ENCODE results near the gene SH2D7.
A peak's percentile ranks its signal among the peaks of the same experiment; 100 is the strongest.

The SH2D7 gene

DNA sequence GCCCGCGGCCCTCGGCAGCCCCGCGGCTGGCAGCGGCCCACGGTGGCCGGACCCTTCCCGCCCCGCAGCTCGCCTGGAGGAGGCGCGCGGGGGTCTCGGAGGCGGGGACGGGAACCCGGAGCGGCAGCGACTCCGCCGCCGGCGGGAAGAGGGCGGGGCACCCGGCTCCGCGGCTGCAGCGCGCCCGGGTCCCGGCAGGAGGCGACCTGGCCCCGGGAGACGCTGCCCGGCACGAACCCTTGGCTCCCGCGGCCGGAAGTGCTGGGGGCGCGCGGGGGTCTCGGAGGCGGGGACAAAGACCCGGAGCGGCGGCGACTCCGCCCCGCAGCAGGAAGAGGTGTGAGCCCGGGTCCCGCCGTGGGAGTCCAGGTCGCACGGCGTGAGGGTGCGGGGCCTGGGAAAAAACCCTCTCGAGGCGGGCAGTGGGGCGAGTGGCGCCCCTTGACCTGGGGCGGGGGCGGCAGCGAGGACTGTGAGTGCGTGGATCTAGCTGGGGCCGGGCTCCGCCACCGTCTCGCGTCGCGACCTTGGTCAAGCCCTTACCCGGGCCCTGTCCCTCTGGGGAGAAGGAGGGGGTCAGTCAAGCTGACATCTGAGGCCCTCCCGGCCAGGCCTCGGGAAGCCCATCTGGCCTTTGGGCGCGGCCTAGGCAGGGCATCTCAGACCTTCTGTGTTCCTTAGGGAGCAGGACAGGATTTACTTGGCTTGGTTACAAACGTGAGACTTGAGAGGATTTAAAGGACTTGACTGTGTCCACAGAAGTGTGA is 39.1 kb downstream of the SH2D7 start, which contains the start of gene CIB2:
Gene CIB2, minus strand, starts transcription at position 151 of the 767 bp plus-strand sequence. CDS start 230 bp downstream, outside the sequence.
- TF ChIP-seq, protein P1, sequence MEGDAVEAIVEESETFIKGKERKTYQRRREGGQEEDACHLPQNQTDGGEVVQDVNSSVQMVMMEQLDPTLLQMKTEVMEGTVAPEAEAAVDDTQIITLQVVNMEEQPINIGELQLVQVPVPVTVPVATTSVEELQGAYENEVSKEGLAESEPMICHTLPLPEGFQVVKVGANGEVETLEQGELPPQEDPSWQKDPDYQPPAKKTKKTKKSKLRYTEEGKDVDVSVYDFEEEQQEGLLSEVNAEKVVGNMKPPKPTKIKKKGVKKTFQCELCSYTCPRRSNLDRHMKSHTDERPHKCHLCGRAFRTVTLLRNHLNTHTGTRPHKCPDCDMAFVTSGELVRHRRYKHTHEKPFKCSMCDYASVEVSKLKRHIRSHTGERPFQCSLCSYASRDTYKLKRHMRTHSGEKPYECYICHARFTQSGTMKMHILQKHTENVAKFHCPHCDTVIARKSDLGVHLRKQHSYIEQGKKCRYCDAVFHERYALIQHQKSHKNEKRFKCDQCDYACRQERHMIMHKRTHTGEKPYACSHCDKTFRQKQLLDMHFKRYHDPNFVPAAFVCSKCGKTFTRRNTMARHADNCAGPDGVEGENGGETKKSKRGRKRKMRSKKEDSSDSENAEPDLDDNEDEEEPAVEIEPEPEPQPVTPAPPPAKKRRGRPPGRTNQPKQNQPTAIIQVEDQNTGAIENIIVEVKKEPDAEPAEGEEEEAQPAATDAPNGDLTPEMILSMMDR (conservative IDR thresholded peaks at IDR 0.05; ENCODE audit: low read depth, low read length), result peak; percentile 34
- DNase-seq (ENCODE audit: low read depth), result peak; percentile 46

DNA sequence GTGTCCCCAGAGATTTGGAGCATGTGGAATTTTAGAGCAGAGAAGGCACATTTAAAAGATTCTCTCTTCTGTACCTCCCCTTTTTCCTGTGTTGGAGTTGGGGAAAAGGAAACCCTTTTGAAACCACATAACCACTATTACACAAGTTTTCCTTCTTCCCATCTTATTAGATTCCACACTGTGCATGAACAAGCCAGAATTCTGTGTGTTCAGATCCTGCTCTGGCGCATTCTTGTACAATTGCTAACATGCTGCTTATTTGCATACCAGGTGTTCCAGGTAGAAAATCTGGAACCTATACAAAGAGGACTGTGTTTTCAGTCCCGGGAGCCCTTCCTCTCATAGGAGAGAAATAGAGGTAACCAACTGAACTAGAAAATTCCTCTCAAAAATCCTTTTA is 41.4 kb downstream of the SH2D7 start:
- no peak for DNase-seq (ENCODE audit: low read depth)
- TF ChIP-seq, protein P1 (conservative IDR thresholded peaks at IDR 0.05; ENCODE audit: low read depth, low read length), result no peak
- no peak overlapping the region for H3K4me3 ChIP-seq (ENCODE audit: low read depth, low read length)

More for the DNA sequence above, 39.1 kb downstream of the SH2D7 start, which contains the start of gene CIB2:
- peak within 1 kb of the TSS; percentile 70 for H3K4me3 ChIP-seq (ENCODE audit: low read depth, low read length)

DNA sequence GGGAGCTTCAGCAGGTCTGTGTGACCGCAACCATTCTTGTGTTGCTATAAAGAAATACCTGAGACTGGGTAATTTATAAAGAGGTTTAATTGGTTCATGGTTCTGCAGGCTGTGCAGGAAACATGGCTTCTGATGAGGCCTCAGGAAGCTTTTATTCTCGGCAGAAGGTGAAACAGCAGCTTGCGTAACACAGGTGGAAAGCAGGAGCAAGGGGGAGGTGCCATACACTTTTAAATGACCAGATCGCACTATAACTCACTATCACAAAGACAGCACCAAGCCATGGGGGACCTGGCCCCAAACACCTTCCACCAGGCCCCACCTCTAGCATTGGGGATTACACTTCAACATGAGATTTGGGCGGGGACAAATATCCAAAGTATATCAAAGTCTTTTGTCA is 47.2 kb downstream of the SH2D7 start:
- H3K4me3 ChIP-seq (ENCODE audit: low read depth, low read length), result no peak overlapping the region
- TF ChIP-seq, protein P1 (conservative IDR thresholded peaks at IDR 0.05; ENCODE audit: low read depth, low read length), result no peak
- DNase-seq (ENCODE audit: low read depth), result no peak

DNA sequence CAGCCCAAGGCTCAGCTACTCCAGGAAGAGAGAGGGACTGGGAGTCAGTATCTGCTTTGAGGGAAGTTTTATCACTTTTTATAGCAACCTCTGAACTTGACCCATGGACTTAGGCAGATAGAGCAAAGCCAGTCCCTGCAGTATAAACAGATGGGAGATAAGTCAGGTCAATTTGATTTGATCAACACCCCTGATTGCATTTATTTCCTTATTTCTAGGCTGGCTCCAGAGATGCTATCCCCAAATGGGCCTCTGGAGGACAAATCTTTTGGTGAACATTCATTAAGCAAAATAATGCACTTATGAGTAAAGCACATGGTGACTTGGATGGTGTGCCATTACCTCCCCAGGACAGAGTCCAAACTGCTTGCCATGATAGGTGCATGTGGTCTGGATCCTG is 47.9 kb downstream of the SH2D7 start:
- TF ChIP-seq, protein P1 (conservative IDR thresholded peaks at IDR 0.05; ENCODE audit: low read depth, low read length), result no peak
- no peak overlapping the region for H3K4me3 ChIP-seq (ENCODE audit: low read depth, low read length)
- no peak for DNase-seq (ENCODE audit: low read depth)

GRCh38 chr15:78142332-78142731 is 50.0 kb downstream of the SH2D7 start:
- no peak overlapping the region for H3K4me3 ChIP-seq (ENCODE audit: low read depth, low read length)
- TF ChIP-seq, protein P1 (conservative IDR thresholded peaks at IDR 0.05; ENCODE audit: low read depth, low read length), result no peak
- DNase-seq (ENCODE audit: low read depth), result no peak

GRCh38 chr15:78146425-78147154 is 54.2 kb downstream of the SH2D7 start:
- TF ChIP-seq, protein P1 (conservative IDR thresholded peaks at IDR 0.05; ENCODE audit: low read depth, low read length), result no peak
- DNase-seq (ENCODE audit: low read depth), result no peak
- H3K4me3 ChIP-seq (ENCODE audit: low read depth, low read length), result no peak overlapping the region

Measured in choroid plexus epithelial cell (primary cell).